ENCODE results near the gene FLNB.

GRCh38 chr3:58009749-58010535 is 1.7 kb downstream of the FLNB start:
- no peak for TF ChIP-seq EZH2 (IDR thresholded peaks at IDR 0.05; ENCODE audit: insufficient read depth, low read length)
- no peak for TF ChIP-seq CTCF (IDR thresholded peaks at IDR 0.05; ENCODE audit: insufficient read depth, low read depth, low read length)
